T-helper 1 cell (primary cell): Measurements from ENCODE around the gene PRCC.
"Not testable (repeated sequence)": the region's sequence is repeated elsewhere in the genome, so short reads cannot be mapped to it uniquely, and the experiment has no call there.

Experiments used
- DNase-seq, 5 donors: peaks; one replicate each; pipeline ENCODE4 v3.0.0-alpha.2; 2012 to 2020

Gene PRCC

DNA sequence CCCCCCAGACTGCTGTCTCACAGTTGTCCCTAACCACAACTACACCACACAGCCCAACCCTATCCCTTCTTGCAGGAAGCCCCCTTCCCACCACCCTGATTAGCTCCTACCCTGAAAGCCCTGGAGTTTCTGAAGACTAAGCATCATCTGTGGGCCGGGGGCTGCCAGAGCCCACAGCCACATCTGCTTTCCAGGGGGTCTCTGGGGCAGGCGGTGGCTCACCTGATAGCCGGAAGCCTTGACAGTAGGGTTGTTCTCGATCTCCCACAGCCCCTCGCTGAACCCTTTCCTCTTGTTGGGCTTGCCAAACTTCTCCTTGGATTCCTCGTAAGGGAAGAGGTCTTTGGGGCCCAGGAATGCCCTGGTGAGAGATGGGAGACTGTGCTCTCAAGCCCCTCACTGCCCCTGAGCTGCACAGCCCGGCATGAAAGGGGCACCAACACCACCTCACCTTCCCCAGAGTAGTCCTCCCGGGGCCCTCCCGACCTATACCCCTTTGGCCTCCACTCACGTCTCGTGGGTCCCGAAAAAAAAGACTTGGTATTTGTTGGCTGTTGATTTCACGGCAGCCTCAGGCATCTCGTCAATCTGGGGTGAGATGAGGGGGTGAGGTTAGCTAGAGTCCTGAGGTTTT lies 22.4 kb upstream of the PRCC start:
- DNase-seq: no peak

DNA sequence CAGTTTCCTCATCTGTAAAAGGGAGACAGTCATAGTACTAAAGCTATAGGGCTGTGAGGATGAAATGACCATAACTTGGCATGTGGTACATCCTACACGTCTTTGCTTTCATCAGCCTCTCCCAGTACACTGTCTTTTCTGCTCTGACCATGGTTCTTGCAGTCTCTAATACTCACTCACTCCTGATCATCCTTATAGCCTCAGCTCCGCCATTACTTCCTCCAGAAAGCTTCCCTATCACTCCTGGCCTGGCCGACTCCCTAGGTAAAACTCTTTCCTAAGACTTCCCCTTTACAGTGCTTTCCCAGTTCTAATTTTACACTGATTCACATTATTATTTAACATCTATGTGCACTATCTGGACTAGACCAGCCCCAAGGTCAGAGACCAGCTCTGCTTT lies 21.5 kb upstream of the PRCC start:
- DNase-seq: no peak

DNA sequence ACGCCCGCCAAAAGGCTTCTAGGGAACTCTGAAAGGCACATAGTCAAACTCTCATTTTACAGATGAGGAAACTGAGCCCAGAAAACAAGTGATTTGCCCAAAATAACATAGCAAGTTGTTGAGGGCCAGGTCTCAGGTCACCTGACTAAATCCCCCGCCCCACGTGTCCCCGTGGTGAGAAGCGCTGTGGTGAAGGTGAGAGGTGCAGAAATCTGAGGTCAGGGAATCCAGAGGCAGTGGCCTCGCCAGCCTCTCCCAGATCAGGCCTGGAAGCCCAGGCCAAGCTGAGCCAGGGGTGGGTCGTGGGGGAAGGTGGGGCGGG lies 21.0 kb upstream of the PRCC start:
- DNase-seq: no peak

DNA sequence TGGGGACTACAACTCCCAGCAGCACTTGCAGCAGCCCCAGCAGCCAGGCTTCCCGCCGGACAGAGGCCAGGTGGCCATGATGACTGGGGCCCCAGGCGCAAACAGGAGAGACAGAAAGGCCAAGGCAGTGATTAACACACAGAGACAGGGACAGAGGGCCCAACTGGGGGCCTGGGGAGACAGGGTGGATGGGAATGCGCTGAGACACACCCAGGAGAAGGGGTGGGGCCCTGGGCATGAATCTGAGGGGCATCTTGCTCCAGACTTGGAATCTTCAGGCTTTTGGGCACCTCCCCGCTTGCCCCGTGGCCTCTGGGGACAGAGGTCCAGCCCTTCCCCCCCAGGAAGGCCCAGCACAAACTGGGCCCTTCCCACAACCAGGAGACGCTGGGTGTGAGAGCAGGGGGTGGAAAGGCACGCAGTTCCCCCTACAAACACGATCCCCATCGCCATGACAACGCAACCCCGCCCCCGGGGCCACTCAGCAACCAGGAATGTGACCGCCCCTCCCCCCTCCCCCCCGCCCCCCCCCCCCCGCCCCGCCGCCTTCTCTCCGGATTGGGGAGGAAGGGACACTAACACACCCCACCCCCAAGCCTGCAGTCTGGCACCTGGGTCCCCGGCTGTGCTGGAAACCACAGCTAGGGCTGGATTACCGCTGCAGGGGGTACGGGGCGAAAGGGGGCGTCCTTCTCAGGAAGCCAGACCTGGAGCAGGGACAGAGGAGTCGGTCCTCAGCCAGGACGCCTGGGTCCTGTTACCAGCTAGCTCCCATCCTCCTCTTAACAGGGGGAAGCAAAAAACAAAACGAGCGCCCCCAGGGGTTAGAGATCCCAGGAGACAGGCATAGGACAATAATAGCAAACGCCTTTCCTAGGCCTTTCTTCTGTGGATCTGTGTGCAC lies 20.4 kb upstream of the PRCC start:
- peak; percentile 38 to 54 (median 45) for DNase-seq

DNA sequence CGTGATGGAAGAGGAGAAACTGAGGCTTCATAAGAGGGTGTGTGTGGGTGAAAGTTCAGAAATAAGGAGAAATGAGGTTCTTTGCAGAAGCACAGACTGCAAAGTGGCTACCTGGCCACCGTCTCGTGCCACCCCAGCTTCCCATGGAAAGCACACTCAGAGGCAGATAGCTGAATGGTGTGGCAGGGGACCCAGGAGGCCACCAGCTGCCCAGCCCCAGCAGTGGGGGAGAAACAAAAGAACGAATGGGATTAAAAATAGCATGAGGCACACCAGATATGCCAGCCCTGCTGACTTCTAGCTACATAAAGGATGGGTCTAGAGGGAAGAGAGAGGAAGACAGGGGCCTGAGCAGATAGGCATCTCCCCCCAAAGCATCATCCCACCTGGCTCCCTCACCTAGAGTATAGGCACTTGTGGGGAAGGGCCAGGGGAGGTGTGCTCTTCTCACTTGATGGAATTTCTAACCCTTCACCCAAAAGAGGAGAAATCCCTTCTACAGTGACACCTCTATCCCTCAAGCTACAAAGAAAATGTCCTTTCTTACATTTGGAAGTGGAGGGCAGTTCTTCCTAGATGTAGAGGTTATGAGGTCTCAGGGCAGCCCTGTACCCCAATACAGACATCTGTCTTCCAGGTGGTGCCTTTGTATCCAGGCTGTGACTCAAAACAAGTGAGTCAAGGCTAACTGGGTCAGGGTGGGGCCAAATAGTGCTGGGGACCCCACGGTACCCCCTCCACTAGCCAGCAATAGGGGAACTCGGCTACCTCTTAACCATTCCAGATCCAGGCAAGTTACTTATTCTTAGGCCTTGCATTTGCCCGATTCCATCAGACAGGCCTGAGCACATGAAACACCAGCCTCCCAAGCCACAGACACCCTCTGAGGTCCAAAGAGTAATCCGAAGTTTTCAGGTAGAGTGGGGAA lies 19.3 kb upstream of the PRCC start:
- no peak for DNase-seq

DNA sequence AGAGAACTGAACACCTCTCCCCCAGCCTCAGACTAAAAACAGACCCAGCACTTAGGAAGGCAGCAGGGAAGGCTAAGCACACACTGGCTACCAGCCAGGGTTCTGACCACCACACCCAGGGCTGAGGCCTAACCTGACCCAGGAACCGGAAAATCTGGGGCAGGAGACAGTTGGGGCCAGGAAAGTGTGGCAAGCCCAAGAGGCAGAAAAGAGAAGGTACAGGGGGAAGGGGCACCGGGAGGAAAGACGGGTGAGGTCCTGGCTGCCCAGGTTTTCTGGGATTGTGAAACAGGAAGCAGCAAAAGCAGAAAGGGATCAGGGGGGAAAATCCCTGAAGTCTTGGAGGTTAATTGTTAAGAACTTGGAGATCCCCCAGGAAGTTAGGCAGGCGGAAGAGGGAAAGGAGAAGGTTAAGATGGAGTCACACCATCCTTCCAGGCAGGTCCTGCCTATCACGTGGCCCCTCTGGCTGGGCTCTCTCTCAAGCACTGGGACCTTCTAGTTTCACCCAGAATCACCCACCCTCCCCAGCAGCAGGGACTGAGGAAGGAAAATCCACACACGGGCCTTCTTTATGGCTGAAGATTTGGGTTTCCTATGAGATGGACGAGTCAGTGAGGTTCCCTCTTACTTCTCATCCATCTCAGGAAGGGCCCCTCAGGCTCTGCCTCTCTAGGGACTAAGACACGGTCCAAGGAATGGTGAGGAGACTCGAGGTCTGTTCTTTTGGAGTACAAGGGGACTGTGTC lies 18.5 kb upstream of the PRCC start:
- DNase-seq: no peak

DNA sequence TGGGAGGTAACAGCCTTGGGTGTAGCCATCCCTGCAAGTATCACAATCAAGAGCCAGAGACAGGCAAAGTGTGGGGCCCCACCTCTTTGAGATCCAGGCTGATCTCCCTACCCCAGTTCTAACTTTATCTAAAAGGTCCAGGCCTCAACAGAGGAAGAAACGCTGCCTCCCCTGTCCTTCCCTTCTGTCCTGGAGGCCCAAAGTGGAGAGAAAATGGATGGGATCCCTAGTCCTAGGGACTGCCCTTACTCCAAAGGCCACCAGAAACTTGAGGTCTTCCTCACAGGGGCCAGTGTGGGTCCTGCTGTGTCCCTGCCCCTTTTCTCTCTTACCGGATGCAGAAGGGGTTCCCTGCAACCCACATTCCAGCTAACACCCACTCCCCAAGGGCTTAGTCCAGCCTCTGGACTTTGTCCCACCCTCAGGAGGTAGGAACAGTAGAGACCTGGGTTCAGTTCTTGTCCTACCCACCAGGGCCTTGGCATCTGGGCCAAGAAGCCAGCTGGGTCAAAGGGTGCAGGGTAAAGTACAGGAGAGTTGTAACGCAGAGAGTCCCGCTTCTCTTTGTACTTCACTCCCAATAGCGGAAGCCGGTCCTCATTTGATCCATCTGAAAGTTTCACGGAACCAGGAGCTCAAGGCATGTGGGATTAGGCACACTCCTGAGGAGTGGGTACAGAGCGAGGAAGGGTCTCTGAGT lies 17.8 kb upstream of the PRCC start:
- no peak for DNase-seq

DNA sequence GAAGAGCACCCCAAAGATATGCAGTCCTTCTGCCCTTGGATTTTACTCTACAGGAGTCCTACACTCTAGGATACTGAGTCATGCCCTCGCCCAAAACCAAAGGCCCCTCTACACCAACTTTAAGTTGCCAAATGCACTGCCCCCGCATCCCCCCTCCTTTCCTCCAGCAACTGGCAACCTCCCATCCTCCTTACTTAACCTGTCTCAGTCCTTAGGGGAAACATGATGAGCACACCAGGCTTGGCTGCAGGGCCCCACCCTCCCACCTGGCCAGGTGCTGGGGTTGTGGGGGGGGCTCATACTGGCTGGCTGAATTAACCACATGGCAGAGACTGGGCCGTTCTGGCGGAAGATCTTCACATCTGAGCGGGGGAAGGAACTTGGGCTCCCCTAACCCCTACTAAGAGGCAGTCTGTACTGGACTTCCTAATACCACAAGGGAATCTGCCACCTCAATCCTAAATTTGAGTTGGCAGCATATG lies 17.1 kb upstream of the PRCC start:
- no peak for DNase-seq

DNA sequence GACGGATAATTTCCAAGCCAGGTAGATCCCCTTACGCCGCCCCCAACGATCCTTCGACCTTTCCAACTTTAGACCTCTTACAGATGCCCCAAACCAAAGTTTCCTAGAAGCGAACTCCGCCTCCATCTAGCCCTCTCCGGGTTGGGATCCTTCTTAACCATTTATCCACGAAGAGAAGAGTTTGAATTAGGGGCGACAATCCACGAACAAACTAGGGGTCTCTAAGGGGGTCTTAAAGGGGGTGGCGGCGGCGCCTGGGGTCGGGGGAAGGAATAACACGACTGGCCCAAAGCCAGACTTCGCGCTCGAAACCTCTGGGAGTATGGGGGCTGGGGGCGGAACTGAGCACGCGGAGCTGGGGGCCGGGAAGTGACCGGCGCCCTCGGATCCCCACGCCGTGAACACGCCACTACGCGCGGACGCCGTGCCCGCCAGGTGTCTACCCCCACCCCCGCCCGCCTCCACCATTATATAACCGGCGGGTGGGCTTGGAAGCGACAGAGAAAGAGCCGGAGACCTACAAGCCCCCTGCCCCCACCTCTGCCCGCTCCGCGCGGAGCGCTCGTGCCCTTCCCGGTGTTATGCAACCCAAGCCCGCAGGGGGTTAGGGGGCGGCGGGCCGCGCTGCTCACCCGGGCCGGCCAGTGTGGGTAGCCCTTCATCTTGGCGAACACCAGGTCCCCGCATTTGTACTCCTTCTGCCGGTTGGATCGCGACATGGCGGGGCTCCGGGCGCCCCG lies 16.5 kb upstream of the PRCC start:
- peak in 3 of 5 donors; percentile 19 to 29 (median 25) for DNase-seq

DNA sequence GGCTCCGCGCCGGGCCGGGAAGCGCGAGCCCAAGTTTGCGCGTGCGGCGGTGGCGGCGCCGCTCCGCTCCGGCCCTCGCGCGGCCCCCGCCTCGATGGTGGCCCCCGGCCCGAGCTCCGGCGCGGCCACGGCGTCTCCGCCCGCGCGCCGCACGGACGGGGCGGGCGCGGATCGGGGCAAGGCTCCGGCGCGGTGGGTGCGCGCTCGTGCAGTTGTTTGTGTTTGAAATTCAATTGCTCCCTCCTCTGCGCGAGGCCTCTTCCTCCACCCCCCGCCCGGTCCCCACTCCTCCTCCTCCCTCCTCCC lies 15.9 kb upstream of the PRCC start, which contains the start of gene HDGF:
HDGF (minus strand) TSS at position 225 of the 306 bp plus-strand sequence. CDS start 246 bp downstream, outside the sequence.
- no peak for DNase-seq

DNA sequence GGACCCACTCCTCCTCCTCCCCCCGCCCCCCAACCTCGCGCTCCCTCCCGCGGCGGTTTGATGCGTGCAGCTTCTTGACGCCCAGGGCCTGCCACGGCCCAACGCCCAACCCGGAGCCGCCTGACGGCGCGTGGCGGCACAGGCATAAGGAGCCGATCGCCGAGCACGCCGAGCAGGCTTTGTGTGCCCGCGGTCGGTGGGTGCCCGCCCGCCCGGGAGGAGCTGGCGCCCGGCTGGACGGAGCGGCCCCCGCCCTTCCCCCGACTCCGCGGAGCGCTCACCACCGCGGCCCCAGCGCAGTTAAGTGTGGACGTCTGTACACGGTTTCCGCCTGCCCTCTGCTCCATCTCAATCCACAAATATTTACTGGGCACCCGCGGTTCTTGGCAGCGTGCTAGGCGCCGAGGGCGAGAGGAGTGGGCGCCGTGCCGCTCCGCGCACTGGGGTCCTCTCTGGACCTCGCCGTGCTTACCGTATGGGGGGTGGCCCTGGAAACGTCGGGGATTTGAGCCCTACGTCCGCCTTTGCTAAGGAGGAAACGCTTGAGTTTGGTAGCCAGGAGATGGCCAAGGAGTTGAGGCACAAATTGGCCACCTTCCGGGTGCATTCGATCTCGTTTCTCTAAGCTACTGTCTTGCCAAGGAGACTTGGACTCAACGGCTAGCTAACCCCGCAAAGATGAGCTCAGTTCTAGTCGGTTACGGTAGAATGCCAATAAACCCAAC lies 15.4 kb upstream of the PRCC start:
- peak; percentile 95 to 97 (median 96) for DNase-seq

DNA sequence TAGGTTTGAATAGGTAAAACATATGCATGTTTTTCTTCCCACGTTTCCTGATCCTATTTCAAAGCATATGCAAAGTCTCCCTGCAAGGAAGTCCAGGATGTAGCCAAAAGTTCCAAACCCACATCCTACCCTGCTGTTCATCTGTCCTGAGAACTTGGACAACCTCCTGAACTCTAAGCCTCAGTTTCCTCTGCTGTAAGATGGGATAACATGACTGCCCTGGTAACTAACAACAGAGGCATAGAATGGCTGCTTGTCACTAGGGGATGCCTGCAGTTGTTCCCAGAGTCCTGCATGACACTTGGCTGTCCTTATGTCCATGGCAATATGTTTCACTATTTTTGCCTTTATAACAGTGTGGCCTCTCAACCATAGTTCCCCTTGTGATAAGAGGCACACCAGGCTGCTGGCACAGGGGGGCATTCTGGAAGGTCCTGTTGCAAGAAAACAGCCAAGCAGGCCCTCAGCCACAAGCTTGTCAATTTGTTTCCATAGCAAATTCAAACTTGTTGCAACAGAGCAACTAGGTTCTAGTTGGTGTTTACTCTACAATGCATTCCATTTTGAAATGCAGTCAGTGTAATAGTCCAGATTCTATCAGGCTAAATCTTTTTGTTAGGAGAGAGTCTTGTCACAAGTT lies 14.4 kb upstream of the PRCC start:
- DNase-seq: no peak

DNA sequence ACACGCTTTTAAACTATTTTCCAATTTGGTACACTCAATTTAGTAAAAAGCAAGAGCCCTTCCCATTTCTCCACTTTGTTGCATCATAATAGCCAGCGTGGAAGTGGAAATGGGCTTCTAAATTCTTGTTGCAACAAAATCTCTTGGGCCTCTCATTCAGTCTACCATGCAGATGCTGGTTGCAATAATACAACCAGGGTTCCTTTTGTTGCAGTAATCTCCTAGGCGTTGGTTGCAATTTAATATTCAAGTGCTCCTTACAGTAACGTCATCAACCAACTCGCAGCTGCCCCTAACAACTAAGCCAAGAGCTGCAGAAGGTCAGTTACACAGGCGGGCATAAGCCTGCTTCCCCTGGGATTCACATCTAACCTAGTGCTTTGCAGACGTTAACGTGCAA lies 13.1 kb upstream of the PRCC start:
- no peak for DNase-seq

DNA sequence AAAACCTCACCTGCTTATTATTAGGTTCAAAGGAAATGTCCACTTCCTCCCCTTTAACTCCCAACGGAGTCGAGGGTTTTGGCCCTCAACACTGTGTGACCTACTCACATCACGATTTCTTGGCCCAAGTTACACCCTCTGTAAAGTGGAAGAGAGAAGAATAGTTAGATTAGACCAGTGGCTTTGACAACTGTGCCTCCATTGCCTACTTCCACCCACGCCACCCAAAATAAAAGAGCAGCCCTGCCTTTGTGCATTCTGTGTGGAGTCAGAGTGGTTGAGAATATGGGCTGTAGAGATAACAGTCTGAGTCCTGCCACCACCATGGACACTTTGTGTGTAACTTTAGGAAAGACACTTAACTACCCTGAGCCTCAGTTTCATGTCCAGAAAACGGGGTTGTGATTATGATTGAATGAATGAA lies 11.8 kb upstream of the PRCC start:
- DNase-seq: no peak

DNA sequence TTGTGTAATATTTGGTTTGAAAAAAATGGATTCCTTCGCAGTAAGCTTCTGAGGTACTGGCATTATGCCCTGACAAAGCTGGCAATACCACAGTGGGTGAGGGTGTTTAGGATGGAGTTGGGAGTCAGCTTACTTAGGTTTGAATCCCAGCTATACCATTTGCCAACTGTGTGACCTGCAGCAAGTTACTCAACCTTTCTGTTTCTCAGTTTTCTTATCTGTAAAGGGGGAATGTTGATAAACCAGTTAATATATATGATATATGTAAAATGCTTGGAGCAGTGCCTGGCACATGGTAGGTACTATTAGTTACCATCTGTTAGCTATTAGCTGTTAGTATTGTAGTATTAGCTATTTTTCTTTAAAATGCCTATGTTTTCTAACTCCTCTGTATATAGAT lies 11.0 kb upstream of the PRCC start:
- DNase-seq: no peak

DNA sequence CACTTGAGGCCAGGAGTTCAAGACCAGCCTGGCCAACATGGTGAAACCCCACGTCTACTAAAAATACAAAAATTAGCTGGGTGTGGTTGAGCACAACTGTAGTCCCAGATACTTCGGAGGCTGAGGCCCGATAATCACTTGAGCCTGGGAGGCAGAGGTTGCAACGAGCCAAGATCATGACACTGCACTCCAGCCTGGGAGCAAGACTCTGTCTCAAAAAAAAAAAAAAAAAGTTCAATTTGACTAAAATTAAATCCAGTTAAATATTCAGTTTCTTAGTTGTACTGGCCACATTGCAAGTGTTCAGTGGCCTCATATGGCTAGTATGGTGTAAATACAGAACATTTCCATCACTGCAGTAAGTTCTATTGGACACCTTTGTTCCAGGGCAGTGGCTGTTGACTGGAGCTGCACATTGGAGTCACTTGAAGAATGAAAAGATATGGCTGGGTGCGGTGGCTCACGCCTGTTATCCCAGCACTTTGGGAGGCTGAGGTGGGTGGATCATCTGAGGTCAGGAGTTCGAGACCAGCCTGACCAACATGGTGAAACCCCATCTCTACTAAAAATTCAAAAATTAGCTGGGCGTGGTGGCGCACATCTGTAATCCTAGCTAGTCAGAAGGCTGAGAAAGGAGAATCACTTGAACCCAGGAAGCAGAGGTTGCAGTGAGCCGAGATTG lies 9.6 kb upstream of the PRCC start:
- not testable (repeated sequence) for DNase-seq

DNA sequence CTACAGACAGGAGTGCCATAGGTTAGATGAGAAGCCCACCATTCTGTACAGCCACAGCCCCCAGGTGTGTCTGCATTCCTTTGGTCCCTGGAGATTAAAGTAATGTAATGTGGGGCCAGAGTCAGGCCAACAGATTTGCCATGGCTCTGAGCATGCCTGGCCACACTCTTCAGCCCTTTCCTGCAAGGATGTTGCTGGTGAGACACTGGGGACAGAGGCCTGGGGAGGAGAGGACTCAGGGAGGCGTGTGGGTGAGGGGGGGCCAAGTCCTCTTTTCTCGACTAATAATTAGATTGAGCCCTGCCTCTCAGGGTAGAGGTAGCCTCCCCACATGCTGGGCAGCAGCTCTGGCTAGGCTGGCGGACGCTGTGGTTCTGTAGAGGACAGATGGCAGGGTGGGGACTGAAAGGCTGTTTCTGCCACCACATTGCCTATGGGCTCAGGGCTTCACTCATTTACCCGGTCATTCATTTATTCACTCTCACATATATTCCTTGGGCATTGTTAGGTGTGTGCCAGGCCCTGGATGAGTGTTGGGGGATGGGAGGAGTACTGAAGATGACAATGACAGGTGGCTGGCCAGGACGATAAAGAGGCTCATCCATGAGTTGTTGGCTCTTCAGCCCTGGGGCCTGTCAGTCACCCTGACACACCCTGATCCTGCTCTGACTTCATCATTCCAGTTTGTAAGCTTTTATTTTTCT lies 7.1 kb upstream of the PRCC start:
- DNase-seq: no peak

DNA sequence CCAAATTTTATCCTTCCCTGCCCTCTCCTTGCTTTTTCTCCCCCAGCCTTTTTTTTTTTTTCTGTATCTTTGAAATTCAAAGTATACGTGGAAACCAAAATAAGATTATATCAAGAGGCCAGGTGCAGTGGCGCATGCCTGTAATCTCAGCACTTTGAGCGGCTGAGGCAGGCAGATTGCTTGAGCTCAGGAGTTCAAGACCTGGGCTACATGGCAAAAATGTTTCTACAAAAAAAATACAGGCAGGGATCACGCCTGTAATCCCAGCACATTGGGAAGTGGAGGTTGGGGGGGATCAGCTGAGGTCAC lies 6.6 kb upstream of the PRCC start:
- no peak for DNase-seq

DNA sequence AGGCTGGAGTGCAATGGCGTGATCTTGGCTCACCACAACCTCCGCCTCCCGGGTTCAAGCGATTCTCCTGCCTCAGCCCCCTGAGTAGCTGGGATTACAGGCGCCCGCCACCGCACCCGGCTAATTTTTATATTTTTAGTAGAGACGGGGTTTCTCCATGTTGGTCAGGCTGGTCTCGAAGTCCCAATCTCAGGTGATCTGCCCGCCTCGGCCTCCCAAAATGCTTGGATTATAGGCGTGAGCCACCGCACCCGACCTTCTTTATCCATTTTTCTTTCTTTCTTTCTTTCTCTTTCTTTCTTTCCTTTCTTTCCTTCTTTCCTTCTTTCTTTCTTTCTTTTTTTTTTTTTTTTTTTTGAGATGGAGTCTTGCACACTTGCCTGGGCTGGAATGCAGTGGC lies 2.2 kb upstream of the PRCC start:
- not testable (repeated sequence) for DNase-seq
